GM12878 (cell line): ENCODE data around the gene BIVM. TPM values are rescaled to one million over a fixed set of nuclear protein-coding genes. Genes with fewer than 3 reads are reported as not detected.

Source experiments
- ATAC-seq: fragments of 200-7000 bp; cut with Tn5 transposase; 3 replicates; pipeline ENCODE4 v1.9.1; 2020; ENCODE audit warnings: mild to moderate bottlenecking, moderate library complexity
- BruUV-seq: library from RNA; stranded (reverse); fragments of 400-500 nt; replicated peaks from 2 replicates; lab custom pipeline; 2021; lab: Mats Ljungman, UMichigan
- CTCF ChIA-PET: fragments of 300-600 bp; sonication (Branson Sonifier 250); formaldehyde crosslinking; extraction: SDS; loops from one replicate; lab custom pipeline; 2021; ENCODE audit warnings: inconsistent platforms; lab: Yijun Ruan, JAX
- POLR2A ChIA-PET: fragments of 350-600 bp; formaldehyde crosslinking; extraction: SDS; loops from one replicate; lab custom pipeline; 2021; ENCODE audit warnings: inconsistent platforms; lab: Charles Lee
- RAD21 ChIA-PET: fragments of 300-600 bp; sonication (Branson Sonifier 250); formaldehyde crosslinking; loops from one replicate; lab custom pipeline; 2023; ENCODE audit warnings: antibody characterized with exemption; ENCODE audit not compliant: unreplicated experiment; lab: Charles Lee
- SMC1A ChIA-PET: fragments of 300-600 bp; sonication (Branson Sonifier 250); formaldehyde crosslinking; loops from one replicate; lab custom pipeline; 2023; ENCODE audit not compliant: unreplicated experiment, uncharacterized antibody; lab: Charles Lee
- DNase-seq: peaks from one replicate; pipeline ENCODE4 v3.0.0-alpha.2; 2011; ENCODE audit warnings: low read depth, low spot score
- FAIRE-seq: peaks from 3 replicates; lab custom pipeline; 2011; peaks lifted over from hg19 to GRCh38; lab: Jason Lieb, UNC
- H2AFZ ChIP-seq: 2 replicates; pipeline ENCODE4 v1.6.0; 2011; ENCODE audit warnings: low read depth, low read length, control low read depth; ENCODE audit not compliant: control insufficient read depth
- H3K27ac ChIP-seq: 2 replicates; pipeline ENCODE4 v1.5.1; 2011; ENCODE audit warnings: control low read depth; ENCODE audit not compliant: control insufficient read depth, insufficient read depth
- H3K27me3 ChIP-seq, 2 experiments: replicated peaks in 1 of 2; 2 replicates each; pipeline versions ENCODE4 v1.6.0 to v1.6.1; 2011; ENCODE audit warnings: low read length in 1 of 2; ENCODE audit not compliant: control insufficient read depth in 2 of 2, insufficient read depth in 2 of 2
- H3K36me3 ChIP-seq, 2 experiments: 2 replicates each; pipeline ENCODE4 v1.5.1; 2011; ENCODE audit warnings: low read length in 1 of 2; ENCODE audit not compliant: control insufficient read depth in 2 of 2, insufficient read depth in 2 of 2
- H3K4me1 ChIP-seq: 2 replicates; pipeline ENCODE4 v1.6.1; 2011; ENCODE audit warnings: mild to moderate bottlenecking, low read length, moderate library complexity, mixed read lengths; ENCODE audit not compliant: control insufficient read depth, insufficient read depth
- H3K4me2 ChIP-seq: 2 replicates; pipeline ENCODE4 v1.6.0; 2011; ENCODE audit warnings: control low read depth; ENCODE audit not compliant: control insufficient read depth, insufficient read depth
- H3K4me3 ChIP-seq: fragments of 200-600 bp; sonication (generic); 2 replicates; pipeline ENCODE4 v1.5.1; 2016
- H3K79me2 ChIP-seq: 2 replicates; pipeline ENCODE4 v1.6.0; 2011; ENCODE audit warnings: low read length; ENCODE audit not compliant: control insufficient read depth, insufficient read depth
- H3K9ac ChIP-seq: 2 replicates; pipeline ENCODE4 v1.8.0; 2011; ENCODE audit warnings: low read length, control low read depth, mixed read lengths; ENCODE audit not compliant: control insufficient read depth, insufficient read depth
- H3K9me3 ChIP-seq: replicated peaks from 3 replicates; pipeline ENCODE4 v1.5.1; 2011; ENCODE audit warnings: mild to moderate bottlenecking, low read length; ENCODE audit not compliant: control insufficient read depth, insufficient read depth
- H4K20me1 ChIP-seq: 2 replicates; pipeline ENCODE4 v1.6.0; 2011; ENCODE audit not compliant: control insufficient read depth, insufficient read depth
- ASH2L ChIP-seq: fragments of 300-600, 200-600 bp; sonication (generic); IDR thresholded peaks from 2 replicates; pipeline ENCODE4 v1.6.1; 2017; ENCODE audit warnings: low read depth, mild to moderate bottlenecking, borderline replicate concordance
- CBFB ChIP-seq: IDR thresholded peaks from 2 replicates; pipeline ENCODE4 v1.6.1; 2016; ENCODE audit warnings: antibody characterized with exemption, low read depth
- CEBPB ChIP-seq, 2 experiments: fragments of 150-350 bp in 1 of 2; IDR thresholded peaks; 2 replicates each; pipeline ENCODE4 v1.6.1; 2012 to 2014; ENCODE audit warnings: low read depth in 2 of 2, low read length in 2 of 2, borderline replicate concordance in 1 of 2, inconsistent platforms in 1 of 2
- CHD4 ChIP-seq: fragments of 200-600 bp; sonication (generic); IDR thresholded peaks from 2 replicates; pipeline ENCODE4 v1.6.1; 2016; ENCODE audit warnings: mild to moderate bottlenecking
- ELK1 ChIP-seq: IDR thresholded peaks from 2 replicates; pipeline ENCODE4 v1.6.1; 2012; ENCODE audit warnings: low read depth, low read length, improper control_type of control experiment
- FOS ChIP-seq: IDR thresholded peaks from 3 replicates; pipeline ENCODE4 v1.6.1; 2011; ENCODE audit warnings: borderline replicate concordance; ENCODE audit not compliant: insufficient read length; ENCODE audit errors: extremely low read depth
- GATAD2B ChIP-seq: fragments of 450-650 bp; conservative IDR thresholded peaks from 2 replicates; pipeline ENCODE4 v1.6.1; 2017; ENCODE audit warnings: low read depth, mild to moderate bottlenecking, moderate library complexity
- HCFC1 ChIP-seq: fragments of 150-350 bp; IDR thresholded peaks from 2 replicates; pipeline ENCODE4 v1.6.1; 2014; ENCODE audit warnings: low read length
- HDGF ChIP-seq: fragments of 450-650 bp; IDR thresholded peaks from 2 replicates; pipeline ENCODE4 v1.6.1; 2016; ENCODE audit warnings: antibody characterized with exemption
- HSF1 ChIP-seq: fragments of 150-350 bp; IDR thresholded peaks from 2 replicates; pipeline ENCODE4 v1.6.1; 2014; ENCODE audit warnings: mild to moderate bottlenecking, low read depth, low read length
- JUNB ChIP-seq: IDR thresholded peaks from 2 replicates; pipeline ENCODE4 v1.6.1; 2016; ENCODE audit warnings: antibody characterized with exemption, mild to moderate bottlenecking
- KLF5 ChIP-seq: fragments of 450-650 bp; IDR thresholded peaks from 2 replicates; pipeline ENCODE4 v1.6.1; 2014; ENCODE audit warnings: mild to moderate bottlenecking; ENCODE audit not compliant: partially characterized antibody
- NFYB ChIP-seq: IDR thresholded peaks from 2 replicates; pipeline ENCODE4 v1.6.1; 2011; ENCODE audit warnings: low read depth, mild to moderate bottlenecking, low read length, improper control_type of control experiment, moderate library complexity; ENCODE audit not compliant: insufficient read depth
- PKNOX1 ChIP-seq: fragments of 450-650 bp; IDR thresholded peaks from 2 replicates; pipeline ENCODE4 v1.6.1; 2016; ENCODE audit warnings: mild to moderate bottlenecking
- RELA ChIP-seq: fragments of 450-650 bp; IDR thresholded peaks from 2 replicates; pipeline ENCODE4 v1.8.0; 2014; ENCODE audit warnings: borderline replicate concordance; ENCODE audit not compliant: partially characterized antibody
- SMC3 ChIP-seq: IDR thresholded peaks from 2 replicates; pipeline ENCODE4 v1.6.1; 2011; ENCODE audit warnings: low read length, improper control_type of control experiment, borderline replicate concordance
- TARDBP ChIP-seq: IDR thresholded peaks from 2 replicates; pipeline ENCODE4 v1.6.1; 2016; ENCODE audit warnings: borderline replicate concordance
- ZNF622 ChIP-seq: fragments of 450-650 bp; IDR thresholded peaks from 2 replicates; pipeline ENCODE4 v1.6.1; 2017; ENCODE audit warnings: mild to moderate bottlenecking, inconsistent platforms
- WGBS: methylation state at CpG from one replicate; pipeline ENCODE4 v1.1.6; 2016; ENCODE audit warnings: low lambda C conversion rate; ENCODE audit not compliant: insufficient replicate concordance, insufficient coverage; ENCODE audit errors: missing lambda C conversion rate; 5-methylcytosine and 5-hydroxymethylcytosine counted together
- in situ Hi-C: fragments of 300-500 bp; cut with MboI; formaldehyde crosslinking; loops from 9 replicates; pipeline ENCODE4 v1.14.3; 2018; ENCODE audit warnings: mixed read lengths
- intact Hi-C: fragments of 100-400 bp; cut with micrococcal nuclease; formaldehyde crosslinking; loops from one replicate; pipeline ENCODE4 v1.14.2; 2022; ENCODE audit not compliant: unreplicated experiment
- polyA plus RNA-seq, 11 experiments: library from polyadenylated mRNA; depleted of rRNA in 4 of 11; unstranded in 6 of 11; stranded (reverse) in 5 of 11; fragments of >200 nt; fragmentation: Nextera tagmentation in 4 of 11; fragmentation: Illumina TruSeq in 1 of 11; extraction: Ambion mirVana in 4 of 11; extraction: Trizol in 1 of 11; gene quantifications; 1 replicate in 1 of 11; 2 replicates in 10 of 11; pipeline versions ENCODE4 v1.2.1 to v1.2.3, GENCODE V29; 2011 to 2016; ENCODE audit warnings: inconsistent platforms in 2 of 11, missing spikeins in 2 of 11, low read depth in 1 of 11
- total RNA-seq, 4 experiments: library from RNA; depleted of rRNA in 3 of 4; stranded (reverse); fragments of >200 nt in 3 of 4; fragmentation: Illumina TruSeq in 1 of 4; extraction: Trizol in 1 of 4; gene quantifications; 2 replicates each; pipeline versions ENCODE4 v1.2.1 to v1.2.3, GENCODE V29; 2013 to 2021
- TF ChIP-seq, protein P1 (sequence below): fragments of 450-650 bp; conservative IDR thresholded peaks from 2 replicates; pipeline ENCODE4 v1.6.1; 2017; ENCODE audit warnings: mild to moderate bottlenecking, moderate library complexity

Gene BIVM
- total and polyA plus RNA-seq, 10 of the 15 experiments (the other 5 are each of a cell fraction or from before 2014, with no cell fraction given): 3.4 to 20.1 (median 14.1) TPM

- peaks cover 4% of the 10 kb centered on the region; the same call in 1 of the 2 replicates for H3K4me1 ChIP-seq
- no peak for DNase-seq
- no TSS peak for BruUV-seq
- ChIA-PET POLR2A (no interaction called here), RAD21 (no interaction called here), SMC1A (interaction anchor here (0.6 kb wide), 1 partner anchor 20 kb away, joined by 3 read pairs; no protein-coding TSS in a partner anchor), CTCF (no interaction called here)
- no peaks in the 10 kb centered on the region for H3K27me3 ChIP-seq
- H2AFZ ChIP-seq: no peak overlapping the region
- H3K9ac ChIP-seq: no peak overlapping the region
- no peak for TF ChIP-seq KLF5
- no peak for TF ChIP-seq ASH2L
- TF ChIP-seq HSF1: no peak
- TF ChIP-seq CBFB: no peak
- TF ChIP-seq HDGF: no peak
- no peak for TF ChIP-seq GATAD2B
- no peak for TF ChIP-seq NFYB
- TF ChIP-seq, protein P1, sequence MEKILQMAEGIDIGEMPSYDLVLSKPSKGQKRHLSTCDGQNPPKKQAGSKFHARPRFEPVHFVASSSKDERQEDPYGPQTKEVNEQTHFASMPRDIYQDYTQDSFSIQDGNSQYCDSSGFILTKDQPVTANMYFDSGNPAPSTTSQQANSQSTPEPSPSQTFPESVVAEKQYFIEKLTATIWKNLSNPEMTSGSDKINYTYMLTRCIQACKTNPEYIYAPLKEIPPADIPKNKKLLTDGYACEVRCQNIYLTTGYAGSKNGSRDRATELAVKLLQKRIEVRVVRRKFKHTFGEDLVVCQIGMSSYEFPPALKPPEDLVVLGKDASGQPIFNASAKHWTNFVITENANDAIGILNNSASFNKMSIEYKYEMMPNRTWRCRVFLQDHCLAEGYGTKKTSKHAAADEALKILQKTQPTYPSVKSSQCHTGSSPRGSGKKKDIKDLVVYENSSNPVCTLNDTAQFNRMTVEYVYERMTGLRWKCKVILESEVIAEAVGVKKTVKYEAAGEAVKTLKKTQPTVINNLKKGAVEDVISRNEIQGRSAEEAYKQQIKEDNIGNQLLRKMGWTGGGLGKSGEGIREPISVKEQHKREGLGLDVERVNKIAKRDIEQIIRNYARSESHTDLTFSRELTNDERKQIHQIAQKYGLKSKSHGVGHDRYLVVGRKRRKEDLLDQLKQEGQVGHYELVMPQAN: no peak
- no peak for TF ChIP-seq CHD4
- TF ChIP-seq CEBPB (IDR thresholded peaks at IDR 0.05; ENCODE audit: borderline replicate concordance in 1 of 2, low read depth in 2 of 2, low read length in 2 of 2): no peak
- TF ChIP-seq RELA: no peak
- TF ChIP-seq FOS: no peak
- no peak for TF ChIP-seq ELK1
- TF ChIP-seq TARDBP: no peak
- no peak for TF ChIP-seq HCFC1
- TF ChIP-seq PKNOX1: no peak
- TF ChIP-seq ZNF622: no peak
- no peak for TF ChIP-seq SMC3
- TF ChIP-seq JUNB: no peak
- H3K36me3 ChIP-seq: no peaks in the 10 kb centered on the region
- no peaks in the 10 kb centered on the region for H4K20me1 ChIP-seq
- no peak overlapping the region for H3K4me2 ChIP-seq
- WGBS: 71% methylated on average over 3 of the region's 3 CpGs
- FAIRE-seq: no peak
- intact Hi-C loops: no loop called here
- peaks cover 2% of the 10 kb centered on the region; the same call in 2 of the 3 replicates for H3K9me3 ChIP-seq
- ATAC-seq: no peak
- peaks cover 6% of the 10 kb centered on the region for H3K79me2 ChIP-seq
- in situ Hi-C loops: no loop called here
- no peak overlapping the region for H3K4me3 ChIP-seq
- no peak overlapping the region for H3K27ac ChIP-seq
Measured at GRCh38 chr13:102777736-102778135, 21.2 kb upstream of the BIVM start.
